Spleen (tissue), 11 donors: Measurements from ENCODE around the gene LBX2. TPM values are rescaled to one million over a fixed set of nuclear protein-coding genes. Genes with fewer than 3 reads are reported as not detected.

Experiments
- DNase-seq: peaks from one replicate; pipeline ENCODE4 v3.0.0-alpha.2; 2020
- H3K27ac ChIP-seq, 8 donors: fragments of 200-600 bp; sonication (generic) in 7 of 8; 1 replicate in 4 of 8; 2 replicates in 4 of 8; pipeline versions ENCODE4 v1.5.0 to v1.8.0; 2016 to 2021; ENCODE audit warnings: inconsistent platforms in 4 of 8, mild to moderate bottlenecking in 4 of 8, moderate library complexity in 1 of 8
- H3K27me3 ChIP-seq, 7 donors: fragments of 200-600 bp; sonication (generic) in 6 of 7; replicated peaks in 1 of 7; 1 replicate in 4 of 7; 2 replicates in 3 of 7; pipeline versions ENCODE4 v1.5.0 to v1.8.0; 2016 to 2021; ENCODE audit warnings: inconsistent platforms in 3 of 7, mild to moderate bottlenecking in 1 of 7
- H3K36me3 ChIP-seq, 6 donors: fragments of 200-600 bp; sonication (generic) in 5 of 6; 1 replicate in 4 of 6; 2 replicates in 2 of 6; pipeline versions ENCODE4 v1.5.0 to v1.8.0; 2016 to 2021; ENCODE audit warnings: inconsistent platforms in 2 of 6
- H3K4me1 ChIP-seq, 6 donors: fragments of 200-600 bp; sonication (generic) in 5 of 6; 1 replicate in 3 of 6; 2 replicates in 3 of 6; pipeline versions ENCODE4 v1.5.0 to v1.8.0; 2016 to 2021; ENCODE audit warnings: inconsistent platforms in 3 of 6
- H3K4me3 ChIP-seq, 8 donors: fragments of 200-600 bp; sonication (generic) in 7 of 8; 1 replicate in 4 of 8; 2 replicates in 4 of 8; pipeline versions ENCODE4 v1.5.0 to v1.8.0; 2016 to 2021; ENCODE audit warnings: inconsistent platforms in 4 of 8, mild to moderate bottlenecking in 4 of 8, moderate library complexity in 2 of 8
- H3K9me3 ChIP-seq, 8 donors: fragments of 200-600 bp; sonication (generic) in 7 of 8; 1 replicate in 4 of 8; 2 replicates in 4 of 8; pipeline versions ENCODE4 v1.5.0 to v1.8.0; 2016 to 2021; ENCODE audit warnings: inconsistent platforms in 4 of 8
- POLR2A ChIP-seq, 3 donors: fragments of 450-650 bp; IDR thresholded peaks; one replicate each; pipeline ENCODE4 v1.5.1; 2017; ENCODE audit warnings: antibody characterized with exemption in 3 of 3, mild to moderate bottlenecking in 1 of 3
- POLR2AphosphoS5 ChIP-seq, 3 donors: sonication (generic); formaldehyde crosslinking; IDR thresholded peaks; one replicate each; pipeline ENCODE4 v1.5.1; 2017; ENCODE audit warnings: antibody characterized with exemption in 3 of 3
- WGBS, 5 donors: extraction: QIAGEN DNeasy Blood & Tissue Kit in 3 of 5; methylation state at CpG; one replicate each; pipeline versions ENCODE4 v1.1.5 to v1.1.7; 2013 to 2018; 5-methylcytosine and 5-hydroxymethylcytosine counted together
- intact Hi-C: fragments of 100-400 bp; cut with DNase I; formaldehyde crosslinking; loops from one replicate; pipeline ENCODE4 v1.15.0; 2023; ENCODE audit warnings: low total_unique reads
- polyA plus RNA-seq, 3 donors: library from polyadenylated mRNA; stranded (reverse); fragments of 200-250 nt; gene quantifications; one replicate each; pipeline ENCODE4 v1.2.1, GENCODE V29; 2013
- total RNA-seq, 7 donors: library from RNA; depleted of rRNA in 3 of 7; stranded (reverse); fragments of >200 nt in 3 of 7; fragmentation: NEBNext Ultra II Directional in 4 of 7; extraction: Animal tissue kit (Norgen Biotek cat#: 25700) in 4 of 7; gene quantifications; one replicate each; pipeline versions ENCODE4 v1.1.0 to v1.2.1, GENCODE V29; 2016 to 2021
- TF ChIP-seq, protein P1 (sequence below), 11 experiments: fragments of 200-600 bp in 7 of 11; fragments of 450-650 bp in 4 of 11; sonication (generic) in 4 of 11; IDR thresholded peaks in 8 of 11; conservative IDR thresholded peaks in 3 of 11; 1 replicate in 7 of 11; 2 replicates in 4 of 11; pipeline versions ENCODE4 v1.4.0 to v1.8.0; 2016 to 2021; ENCODE audit warnings: antibody characterized with exemption in 11 of 11, inconsistent platforms in 4 of 11, mild to moderate bottlenecking in 1 of 11
- donor health status: healthy with polysubstance abuse.
- donor health status: DM: no; HTN: no; CAD: no; lungs with moderate emphysema.
- donor health status: DM: no; HTN: no; CAD: no.
- donor health status: Bipolar disorder and iron deficiency.
- donor health status: healthy.
- donor health status: DM: no; HTN: no; CAD: no.
- donor health status: DM: yes; HTN: yes; CAD: no.

LBX2 gene
- total and polyA plus RNA-seq, 10 donors, result 0.50 to 2.7 (median 0.91) TPM

DNA sequence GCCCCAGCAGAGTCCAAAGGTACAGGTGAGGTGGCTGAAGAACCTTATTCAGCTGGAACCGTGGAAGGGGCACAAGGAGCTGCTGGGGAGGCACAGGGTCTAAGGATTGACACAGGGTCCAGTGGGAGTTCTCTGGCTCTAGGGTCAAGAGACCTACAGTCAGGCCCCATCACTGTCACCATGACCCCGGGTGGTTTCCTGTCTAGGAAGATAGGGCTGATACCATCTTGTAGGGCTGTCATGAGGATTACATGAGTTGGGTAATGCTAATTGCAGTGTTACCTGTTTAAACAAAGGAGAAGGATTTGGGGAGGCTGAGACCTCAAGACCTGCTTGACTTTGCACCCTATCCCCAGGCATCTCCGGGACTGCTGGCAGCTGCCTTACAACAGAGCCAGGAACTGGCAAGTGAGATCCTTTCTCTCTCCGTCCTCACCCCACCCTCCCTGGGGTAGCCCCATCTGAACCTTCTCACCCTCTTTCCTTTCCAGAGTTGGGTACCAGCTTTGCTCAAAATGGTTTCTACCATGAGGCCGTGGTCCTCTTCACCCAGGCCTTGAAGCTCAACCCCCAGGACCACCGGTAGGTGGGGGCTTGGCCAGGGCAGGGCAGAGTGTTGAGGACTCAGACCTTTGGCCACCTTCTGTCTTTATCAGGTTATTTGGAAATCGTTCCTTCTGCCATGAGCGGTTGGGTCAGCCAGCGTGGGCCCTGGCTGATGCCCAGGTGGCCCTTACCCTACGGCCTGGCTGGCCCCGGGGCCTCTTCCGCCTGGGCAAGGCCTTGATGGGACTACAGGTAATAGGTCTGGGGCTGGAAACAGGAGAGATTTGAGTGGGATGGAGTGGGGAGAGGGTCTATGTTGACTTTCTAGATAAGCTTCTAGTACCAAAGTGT is 7.5 kb downstream of the LBX2 start:
- Histone ChIP-seq H3K4me3 (no peak overlapping the region), H3K36me3 (peaks cover 5 to 80% (median 55%) of the 10 kb centered on the region in 6 donors), H3K27ac (no peak overlapping the region), H3K27me3 (peaks cover 0 to 3% (median 0%) of the 10 kb centered on the region in 7 donors), H3K4me1 (peaks cover 0 to 4% (median 0%) of the 10 kb centered on the region in 6 donors), H3K9me3 (no peaks in the 10 kb centered on the region)
- TF ChIP-seq POLR2AphosphoS5 (IDR thresholded peaks at IDR 0.05) (no peak), POLR2A (IDR thresholded peaks at IDR 0.05) (no peak)
- TF ChIP-seq, protein P1, sequence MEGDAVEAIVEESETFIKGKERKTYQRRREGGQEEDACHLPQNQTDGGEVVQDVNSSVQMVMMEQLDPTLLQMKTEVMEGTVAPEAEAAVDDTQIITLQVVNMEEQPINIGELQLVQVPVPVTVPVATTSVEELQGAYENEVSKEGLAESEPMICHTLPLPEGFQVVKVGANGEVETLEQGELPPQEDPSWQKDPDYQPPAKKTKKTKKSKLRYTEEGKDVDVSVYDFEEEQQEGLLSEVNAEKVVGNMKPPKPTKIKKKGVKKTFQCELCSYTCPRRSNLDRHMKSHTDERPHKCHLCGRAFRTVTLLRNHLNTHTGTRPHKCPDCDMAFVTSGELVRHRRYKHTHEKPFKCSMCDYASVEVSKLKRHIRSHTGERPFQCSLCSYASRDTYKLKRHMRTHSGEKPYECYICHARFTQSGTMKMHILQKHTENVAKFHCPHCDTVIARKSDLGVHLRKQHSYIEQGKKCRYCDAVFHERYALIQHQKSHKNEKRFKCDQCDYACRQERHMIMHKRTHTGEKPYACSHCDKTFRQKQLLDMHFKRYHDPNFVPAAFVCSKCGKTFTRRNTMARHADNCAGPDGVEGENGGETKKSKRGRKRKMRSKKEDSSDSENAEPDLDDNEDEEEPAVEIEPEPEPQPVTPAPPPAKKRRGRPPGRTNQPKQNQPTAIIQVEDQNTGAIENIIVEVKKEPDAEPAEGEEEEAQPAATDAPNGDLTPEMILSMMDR (IDR thresholded peaks at IDR 0.05 in 8 of 11, conservative IDR thresholded peaks at IDR 0.05 in 3 of 11), result no peak
- WGBS, 5 donors, result 93 to 96% (median 95%) methylated on average over 12 of the region's 12 CpGs
- peak; percentile 56 for DNase-seq
- intact Hi-C loops, result no loop called here

DNA sequence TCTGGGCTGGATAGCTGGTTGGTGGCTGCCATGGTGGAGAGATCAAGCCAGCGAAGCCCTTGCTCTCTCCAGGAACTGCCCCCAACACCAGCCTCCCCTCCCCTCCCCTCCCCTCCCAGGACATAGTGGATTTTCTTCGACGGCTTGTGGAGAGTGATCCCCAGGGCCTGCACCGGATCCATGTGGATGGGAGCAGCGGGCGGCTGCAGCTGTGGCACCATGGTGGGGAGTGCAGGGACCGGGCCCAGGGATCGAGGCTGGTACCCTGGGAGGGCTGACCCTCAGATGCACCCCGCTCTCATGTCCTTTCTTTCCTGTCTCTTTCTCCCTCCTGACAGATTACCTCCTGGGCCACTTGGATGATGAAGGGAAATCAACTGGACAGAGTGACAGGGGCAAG is 9.5 kb downstream of the LBX2 start:
- H3K27me3 ChIP-seq, result no peaks in the 10 kb centered on the region
- no peak overlapping the region for H3K4me3 ChIP-seq
- peak; percentile 51 for DNase-seq
- intact Hi-C loops, result no loop called here
- peaks cover 5 to 100% (median 63%) of the 10 kb centered on the region in 6 donors for H3K36me3 ChIP-seq
- WGBS, 5 donors, result 86 to 98% (median 94%) methylated on average over 8 to 9 of the region's 9 CpGs
- TF ChIP-seq POLR2A (IDR thresholded peaks at IDR 0.05) (no peak), POLR2AphosphoS5 (IDR thresholded peaks at IDR 0.05) (no peak)
- TF ChIP-seq, protein P1 (IDR thresholded peaks at IDR 0.05 in 8 of 11, conservative IDR thresholded peaks at IDR 0.05 in 3 of 11), result no peak
- no peak overlapping the region for H3K27ac ChIP-seq
- no peaks in the 10 kb centered on the region for H3K9me3 ChIP-seq
- H3K4me1 ChIP-seq, result peaks cover 0 to 11% (median 0%) of the 10 kb centered on the region in 6 donors

GRCh38 chr2:74488643-74489481 is 10.5 kb downstream of the LBX2 start:
- intact Hi-C loops, result no loop called here
- H3K4me3 ChIP-seq, result no peak overlapping the region
- WGBS, 5 donors, result 91 to 98% (median 94%) methylated on average over 9 of the region's 9 CpGs
- no peaks in the 10 kb centered on the region for H3K9me3 ChIP-seq
- no peaks in the 10 kb centered on the region for H3K27me3 ChIP-seq
- TF ChIP-seq POLR2AphosphoS5 (IDR thresholded peaks at IDR 0.05), result no peak
- TF ChIP-seq POLR2A (IDR thresholded peaks at IDR 0.05), result no peak
- TF ChIP-seq, protein P1 (IDR thresholded peaks at IDR 0.05 in 8 of 11, conservative IDR thresholded peaks at IDR 0.05 in 3 of 11), result no peak
- no peak overlapping the region for H3K27ac ChIP-seq
- peaks cover 5 to 97% (median 60%) of the 10 kb centered on the region in 6 donors for H3K36me3 ChIP-seq
- H3K4me1 ChIP-seq, result peaks cover 5 to 22% (median 8%) of the 10 kb centered on the region in 6 donors
- DNase-seq, result peak; percentile 40
